Hindlimb muscle (tissue), 1 donor: ENCODE data around the gene MED31. TPM values are rescaled to one million over a fixed set of nuclear protein-coding genes. Genes with fewer than 3 reads are reported as not detected.
"Not testable (repeated sequence)": the region's sequence is repeated elsewhere in the genome, so short reads cannot be mapped to it uniquely, and the experiment has no call there.

Experiments used
- DNase-seq: peaks from one replicate; pipeline ENCODE4 v3.0.0-alpha.2; 2013
- polyA plus RNA-seq: library from polyadenylated mRNA; unstranded; fragments of 120-200 nt; gene quantifications from one replicate; pipeline ENCODE4 v1.2.1, GENCODE V29; 2013; ENCODE audit not compliant: insufficient read length

Gene MED31
- polyA plus RNA-seq, 1 donor: 12.2 TPM

GRCh38 chr17:6677158-6677831, 25.9 kb upstream of the MED31 start:
- DNase-seq: no peak

- DNase-seq: no peak
Observed at GRCh38 chr17:6676802-6677157, 25.4 kb upstream of the MED31 start.

- DNase-seq: no peak
Observed at GRCh38 chr17:6675201-6675825, 23.9 kb upstream of the MED31 start.

GRCh38 chr17:6674586-6674985, 23.2 kb upstream of the MED31 start:
- DNase-seq: no peak

GRCh38 chr17:6671431-6671830, 20.0 kb upstream of the MED31 start:
- no peak for DNase-seq

- DNase-seq: no peak
Observed at GRCh38 chr17:6670999-6671398, 19.6 kb upstream of the MED31 start.

GRCh38 chr17:6670571-6670970, 19.2 kb upstream of the MED31 start:
- no peak for DNase-seq

- no peak for DNase-seq
Observed at GRCh38 chr17:6669479-6670212, 18.2 kb upstream of the MED31 start.

- DNase-seq: no peak
Observed at GRCh38 chr17:6668727-6669425, 17.5 kb upstream of the MED31 start.

GRCh38 chr17:6668219-6668618, 16.8 kb upstream of the MED31 start:
- DNase-seq: no peak

- DNase-seq: no peak
Observed at GRCh38 chr17:6667516-6667915, 16.1 kb upstream of the MED31 start.

- DNase-seq: no peak
Observed at GRCh38 chr17:6666557-6666956, 15.2 kb upstream of the MED31 start.

- DNase-seq: peak; percentile 76
Observed at GRCh38 chr17:6666077-6666521, 14.7 kb upstream of the MED31 start.

- DNase-seq: not testable (repeated sequence)
Observed at GRCh38 chr17:6663200-6663599, 11.8 kb upstream of the MED31 start.

- no peak for DNase-seq
Observed at GRCh38 chr17:6661464-6661848, 10.1 kb upstream of the MED31 start.

- no peak for DNase-seq
Observed at GRCh38 chr17:6660805-6661463, 9.5 kb upstream of the MED31 start.

- DNase-seq: no peak
Observed at GRCh38 chr17:6660101-6660500, 8.7 kb upstream of the MED31 start.

- DNase-seq: not testable (repeated sequence)
Observed at GRCh38 chr17:6658411-6658810, 7.0 kb upstream of the MED31 start.

GRCh38 chr17:6657633-6658287, 6.4 kb upstream of the MED31 start:
- no peak for DNase-seq

GRCh38 chr17:6656797-6657632, 5.6 kb upstream of the MED31 start:
- not testable (repeated sequence) for DNase-seq

- not testable (repeated sequence) for DNase-seq
Observed at GRCh38 chr17:6655732-6656361, 4.4 kb upstream of the MED31 start.
